ENCODE data around the gene KRT4.

The KRT4 gene

DNA sequence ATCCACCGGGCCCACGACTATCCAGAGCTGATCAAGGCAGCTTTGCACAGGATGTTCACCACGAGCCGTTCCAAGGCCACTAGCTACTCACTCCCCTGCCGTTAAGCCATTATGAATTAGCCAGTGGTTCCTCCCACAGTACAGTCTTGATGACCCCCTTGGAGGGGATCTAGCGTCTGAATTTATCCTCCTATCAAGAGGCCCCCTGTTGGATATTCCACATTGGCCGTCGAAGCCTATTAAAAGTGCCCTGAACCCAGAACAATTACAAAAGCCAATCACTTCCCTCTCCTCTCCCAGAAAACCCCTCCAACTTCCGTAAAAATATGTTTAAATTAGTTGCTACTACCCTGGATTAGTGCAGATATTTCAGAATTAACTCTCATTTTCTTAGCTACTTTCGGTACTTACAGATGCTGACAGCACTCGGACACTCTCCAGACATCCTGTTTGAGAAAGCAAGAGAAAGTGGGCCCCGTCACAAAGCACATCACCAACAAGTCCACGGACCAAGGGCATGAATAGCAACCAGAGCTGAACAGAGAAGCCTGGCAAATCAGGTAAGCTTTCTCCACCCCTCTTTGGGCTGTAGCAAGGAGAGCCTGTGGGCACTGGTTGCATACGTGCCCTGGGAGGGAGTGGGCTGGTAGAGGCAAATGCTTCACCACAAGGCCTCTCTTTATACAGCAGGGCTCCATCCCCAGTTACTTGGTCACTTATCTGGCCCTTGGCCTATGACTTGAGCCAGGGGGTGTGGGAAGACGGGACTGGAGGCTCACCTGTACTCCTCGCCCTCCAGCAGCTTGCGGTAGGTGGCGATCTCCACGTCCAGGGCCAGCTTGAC is 23.3 kb downstream of the KRT4 start:
- DNase-seq: no peak

GRCh38 chr12:52789637-52790426 is 24.1 kb downstream of the KRT4 start:
- DNase-seq: no peak

DNA sequence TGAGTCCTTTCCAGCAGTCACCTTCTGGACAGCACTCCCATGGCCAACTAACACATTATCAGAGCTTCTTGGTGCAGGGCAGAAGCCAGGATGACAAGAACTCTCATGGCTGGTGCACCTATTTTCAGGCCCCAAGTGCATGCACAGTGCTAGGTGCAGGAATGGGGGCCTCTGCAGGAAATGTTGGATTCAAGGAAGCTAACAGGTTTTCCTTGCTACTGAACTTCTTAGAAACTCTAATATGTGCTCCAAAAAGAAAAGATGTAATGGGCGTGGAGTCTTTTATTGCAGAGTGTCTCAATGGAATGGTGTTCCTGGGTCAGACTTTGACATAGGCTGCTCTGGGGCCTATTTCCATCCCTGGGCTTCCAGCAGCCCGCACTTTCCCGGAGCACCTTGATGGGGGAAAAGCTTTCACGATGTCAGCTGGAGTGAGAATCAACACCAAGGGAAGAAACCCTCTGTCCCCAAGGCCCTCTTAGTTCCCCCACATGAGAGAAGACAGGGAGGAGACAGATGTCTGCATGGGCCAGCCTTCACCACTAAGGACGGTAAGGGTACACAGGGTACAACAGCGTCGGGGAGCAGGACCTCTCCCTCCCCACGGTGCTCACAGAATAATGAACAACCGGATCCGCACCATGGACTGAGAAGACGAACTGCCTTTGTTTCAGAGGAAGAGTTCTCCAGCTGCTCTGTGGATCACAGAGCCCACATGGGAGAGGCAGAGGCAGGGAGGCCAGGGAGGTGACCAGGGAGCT is 24.9 kb downstream of the KRT4 start:
- no peak for DNase-seq

DNA sequence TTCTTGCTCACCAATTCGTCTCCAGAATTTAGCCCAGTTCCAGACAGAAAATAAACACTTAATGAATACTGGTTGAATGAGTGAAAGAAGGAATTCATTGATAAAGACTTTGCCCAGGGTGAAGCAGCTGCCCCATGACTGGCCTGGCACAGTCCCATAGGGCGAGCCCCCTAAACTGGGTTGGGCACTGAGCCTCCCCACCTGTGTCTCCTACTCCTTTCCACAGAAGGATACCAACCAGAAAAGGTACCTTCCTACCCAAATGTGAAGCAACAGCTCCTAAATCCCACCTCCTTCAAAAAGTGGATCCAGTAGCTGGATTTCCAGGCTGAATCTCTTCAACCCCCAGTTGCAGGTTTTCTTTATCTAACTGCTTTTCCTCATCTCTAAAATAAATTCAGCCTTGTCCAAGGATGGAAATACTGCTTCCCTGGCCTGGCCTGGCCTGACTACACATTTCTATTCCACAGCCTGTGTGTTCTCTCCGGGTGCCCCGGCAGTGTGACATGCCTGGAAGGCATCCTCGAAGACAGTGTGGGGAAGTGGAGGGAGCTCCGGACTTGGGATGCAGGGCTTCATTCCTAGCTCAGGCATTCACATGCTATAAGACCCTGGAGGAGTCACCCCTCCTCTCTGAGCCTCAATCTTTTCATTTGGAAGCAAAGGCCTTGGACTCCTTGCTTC is 25.6 kb downstream of the KRT4 start:
- no peak for DNase-seq

- DNase-seq: no peak
Measured at GRCh38 chr12:52787324-52788191, 26.4 kb downstream of the KRT4 start.

DNA sequence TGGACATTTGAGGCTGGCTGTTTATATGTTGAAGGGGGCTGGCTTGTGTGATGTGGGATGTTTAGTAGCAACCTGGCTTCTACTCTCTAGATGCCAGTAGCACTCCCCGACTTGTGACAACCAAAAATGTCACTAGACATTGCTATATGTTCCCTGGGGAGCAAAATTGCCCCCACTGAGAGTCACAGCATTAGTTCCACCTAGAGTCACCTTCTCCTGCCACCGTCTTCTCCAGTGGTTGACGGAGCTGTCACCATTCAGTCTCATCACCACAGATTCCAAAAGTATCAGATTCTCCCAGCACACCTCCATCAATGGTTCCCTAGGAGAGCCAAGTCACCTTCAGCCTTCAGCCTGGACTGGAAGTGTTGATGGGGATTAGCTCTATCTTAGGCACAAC is 29.0 kb downstream of the KRT4 start:
- no peak for DNase-seq

DNA sequence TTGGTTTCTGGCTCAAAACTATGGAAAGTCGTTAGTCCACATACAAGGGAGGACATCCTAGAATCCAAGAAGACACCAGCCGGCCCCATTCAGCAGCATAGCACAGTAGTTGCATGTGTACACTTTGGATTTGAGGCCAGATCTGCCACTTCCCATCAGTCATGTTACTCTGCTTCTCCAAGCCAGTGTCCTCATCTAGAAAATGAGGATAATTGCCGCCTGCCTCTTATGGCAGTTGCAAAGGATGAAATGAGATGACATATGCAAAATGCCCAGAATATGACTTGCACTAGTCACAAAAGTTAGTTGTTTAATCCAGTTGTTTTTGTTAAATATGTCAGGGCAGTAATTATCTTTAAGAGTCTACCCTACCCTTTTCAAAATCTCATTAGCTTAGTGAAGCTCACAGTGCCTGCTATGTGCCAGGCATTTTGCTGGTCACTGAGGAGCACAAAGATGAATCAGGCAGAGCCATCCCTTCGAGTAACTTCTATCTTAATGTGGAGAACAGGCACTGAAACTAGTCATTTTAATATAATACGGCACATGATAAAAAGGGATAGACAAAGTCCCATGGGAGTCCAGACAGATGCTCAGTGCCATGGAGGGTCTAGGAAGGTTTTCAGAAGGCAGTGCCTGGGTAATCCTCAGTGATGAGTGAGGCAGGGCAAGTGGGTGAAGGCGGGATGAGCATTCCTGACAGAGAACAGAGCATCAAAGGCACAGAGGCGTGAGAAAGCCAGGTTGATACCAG is 30.2 kb downstream of the KRT4 start:
- no peak for DNase-seq

DNA sequence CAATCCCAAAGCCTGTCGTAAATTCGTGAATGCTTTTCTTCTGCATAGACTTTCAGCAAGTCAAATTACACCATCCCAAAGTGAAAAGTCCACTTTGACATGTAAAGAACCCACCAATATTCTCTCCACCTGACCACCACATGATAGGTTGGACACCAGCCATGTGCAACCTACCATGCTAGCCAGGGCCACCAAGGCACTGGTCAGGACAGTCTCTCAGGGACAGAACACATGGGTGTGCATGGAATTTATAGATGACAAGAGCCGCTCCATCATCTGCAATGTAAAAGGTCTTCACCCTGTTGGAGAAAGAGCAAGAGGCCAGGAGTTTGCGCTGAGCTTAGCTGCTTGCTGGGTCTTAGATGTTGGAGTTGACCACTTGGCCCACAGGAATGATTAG is 31.4 kb downstream of the KRT4 start:
- DNase-seq: no peak

- no peak for DNase-seq
Measured at GRCh38 chr12:52781399-52782082, 32.4 kb downstream of the KRT4 start.

DNA sequence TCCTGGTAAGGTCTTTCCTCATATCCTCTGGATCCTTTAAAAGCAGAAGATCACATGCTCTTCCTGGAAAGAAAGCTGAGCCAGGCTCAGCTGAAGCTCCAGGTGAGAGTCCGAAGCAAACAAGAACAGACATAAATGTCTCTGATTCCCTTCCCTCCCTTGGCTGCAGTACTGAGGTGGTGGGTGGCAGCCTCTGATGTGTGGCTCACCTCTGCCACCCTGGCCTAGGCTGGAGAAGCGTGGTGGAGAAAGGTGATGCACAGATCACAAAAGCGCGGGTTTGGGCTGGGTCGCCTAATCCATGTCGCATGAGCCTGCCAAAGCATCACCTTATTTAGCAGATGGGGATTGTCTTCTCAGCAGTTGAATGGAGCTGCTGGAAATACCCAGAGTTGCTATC is 34.0 kb downstream of the KRT4 start:
- DNase-seq: no peak

DNA sequence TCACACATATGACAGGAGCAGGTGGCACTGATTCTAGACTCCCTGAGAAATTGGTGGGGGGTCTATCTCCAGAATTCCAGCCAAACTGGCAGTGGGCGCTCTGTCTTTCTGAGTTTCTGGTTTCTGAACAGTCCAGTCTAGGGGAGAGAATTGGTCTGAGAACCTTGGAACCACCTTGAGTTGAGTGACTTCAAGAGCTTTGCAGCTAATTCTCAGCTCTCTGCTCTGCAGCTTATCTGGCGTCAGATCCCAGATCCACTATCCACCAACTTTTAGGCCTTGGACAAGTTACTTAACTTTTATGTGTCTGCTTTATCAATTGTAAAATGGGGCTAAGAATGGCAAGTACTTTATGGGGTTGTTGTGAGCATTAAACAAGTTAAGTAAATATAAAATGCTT is 35.1 kb downstream of the KRT4 start:
- no peak for DNase-seq

GRCh38 chr12:52777566-52777965 is 36.4 kb downstream of the KRT4 start:
- DNase-seq: no peak

DNA sequence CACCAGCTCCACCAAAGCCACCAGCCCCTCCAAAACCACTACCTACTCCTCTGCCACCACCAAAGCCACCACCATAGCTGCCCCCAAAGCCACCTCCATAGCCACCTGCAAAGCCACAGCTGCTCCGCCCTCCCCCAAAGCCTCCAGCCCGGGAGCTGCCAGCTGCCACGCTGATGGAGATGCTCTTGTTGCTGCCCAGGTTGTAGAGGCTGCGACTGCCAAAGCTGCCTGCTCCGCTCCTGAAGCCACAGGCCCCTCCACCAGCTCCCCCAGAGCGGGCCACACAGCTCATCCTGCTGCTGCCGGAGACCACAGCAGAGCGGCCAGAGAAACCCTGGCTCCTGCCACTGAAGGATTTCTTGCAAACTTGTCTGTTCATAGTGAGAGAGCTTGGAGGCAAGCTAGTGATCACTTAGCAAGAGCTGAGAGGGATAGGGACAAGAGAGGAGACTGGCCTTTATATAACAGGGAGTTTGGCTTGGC is 37.0 kb downstream of the KRT4 start, which contains the start of gene KRT76:
KRT76 (minus strand) TSS at position 433 of the 483 bp plus-strand sequence; CDS start at position 379, 54 bp downstream.
- DNase-seq: no peak

GRCh38 chr12:52776435-52776834 is 37.5 kb downstream of the KRT4 start:
- no peak for DNase-seq

DNA sequence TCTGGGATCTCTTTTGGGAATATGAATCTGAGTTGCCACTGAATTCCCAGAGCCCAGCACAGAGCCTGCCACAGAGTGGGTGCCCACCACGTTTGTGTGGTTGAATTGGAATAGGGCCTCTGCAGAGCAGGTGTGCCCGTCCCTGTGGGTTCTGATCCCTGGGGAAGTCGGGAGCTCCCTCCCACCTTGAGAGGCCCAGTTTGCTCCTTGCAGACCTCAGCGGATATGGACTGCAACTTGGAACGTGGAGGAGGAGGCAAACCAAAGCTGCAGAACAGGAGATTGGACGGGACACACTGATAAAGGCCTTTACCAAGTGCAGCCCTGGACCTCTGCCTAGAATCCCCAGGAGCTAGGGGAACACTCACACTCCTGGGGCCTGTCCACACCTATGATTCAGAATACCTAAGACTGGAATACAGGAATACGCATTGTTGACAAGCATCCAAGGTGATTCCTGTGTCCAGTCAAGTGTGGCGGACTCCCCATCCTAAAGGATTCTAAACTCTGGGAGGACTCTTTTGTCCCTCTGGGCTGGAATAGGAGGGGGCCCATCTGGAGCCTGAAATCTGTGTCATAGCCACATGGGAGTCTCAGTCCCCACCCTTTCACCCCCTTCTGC is 39.2 kb downstream of the KRT4 start:
- DNase-seq: no peak

DNA sequence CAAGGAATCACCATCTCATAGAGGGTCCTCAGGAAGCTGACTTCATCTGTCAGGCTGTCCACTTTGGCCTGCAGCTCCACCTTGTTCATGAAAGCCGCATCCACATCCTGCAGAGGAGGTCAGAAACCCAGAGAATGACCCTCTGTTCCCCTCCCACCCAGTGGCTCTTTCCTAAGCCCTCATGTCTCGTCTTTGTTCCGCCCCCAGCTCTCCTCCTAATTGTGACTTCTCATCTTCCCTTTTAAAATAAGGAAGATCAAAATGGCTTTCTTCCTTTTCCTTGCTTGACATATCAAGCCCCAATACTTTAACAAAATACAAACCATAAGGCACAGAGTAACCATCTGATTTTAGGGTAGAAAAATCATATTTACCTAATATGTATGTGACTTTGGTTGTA is 41.1 kb downstream of the KRT4 start:
- no peak for DNase-seq

- no peak for DNase-seq
Measured at GRCh38 chr12:52772188-52772587, 41.7 kb downstream of the KRT4 start.

GRCh38 chr12:52771505-52771904 is 42.4 kb downstream of the KRT4 start:
- DNase-seq: no peak

- no peak for DNase-seq
Measured at GRCh38 chr12:52771088-52771487, 42.8 kb downstream of the KRT4 start.

DNA sequence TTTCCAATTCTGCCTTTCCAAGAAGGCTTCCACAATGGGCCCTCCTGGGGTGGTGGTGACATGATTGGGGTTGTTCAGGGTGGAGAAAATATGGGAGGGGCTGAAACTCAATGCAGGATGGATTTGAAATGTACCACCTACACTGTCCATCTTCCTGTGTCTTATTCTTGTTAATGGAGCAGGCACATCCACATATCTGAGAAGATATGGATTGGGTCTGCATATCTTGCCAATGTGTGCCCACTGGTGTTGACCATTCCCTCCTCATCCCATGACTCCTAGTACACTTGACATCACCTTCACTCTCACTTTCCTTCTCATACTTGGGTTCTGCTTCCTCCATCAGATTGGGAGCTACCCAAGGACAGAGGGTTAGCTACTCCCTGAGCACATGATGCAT is 44.0 kb downstream of the KRT4 start:
- no peak for DNase-seq
